Stomach (tissue), 4 donors: ENCODE results near the gene IGBP1.

ENCODE experiments used
- POLR2A ChIP-seq, 4 donors: fragments of 450-650 bp; IDR thresholded peaks; one replicate each; pipeline ENCODE4 v1.6.1; 2016; ENCODE audit warnings: antibody characterized with exemption in 4 of 4, control low read depth in 2 of 4, mild to moderate bottlenecking in 1 of 4, moderate library complexity in 1 of 4
- POLR2AphosphoS5 ChIP-seq, 3 donors: sonication (generic); formaldehyde crosslinking; IDR thresholded peaks; one replicate each; pipeline ENCODE4 v1.6.1; 2016; ENCODE audit warnings: antibody characterized with exemption in 3 of 3
- TF ChIP-seq, protein P1 (sequence below), 7 experiments: fragments of 450-650 bp in 4 of 7; fragments of 200-600 bp in 3 of 7; sonication (generic) in 3 of 7; IDR thresholded peaks; one replicate each; pipeline ENCODE4 v1.5.1; 2016 to 2019; ENCODE audit warnings: antibody characterized with exemption in 7 of 7, control low read depth in 2 of 7, mild to moderate bottlenecking in 1 of 7

GRCh38 chrX:70132877-70133302 is 357 bp upstream of the IGBP1 start:
- TF ChIP-seq POLR2AphosphoS5 (IDR thresholded peaks at IDR 0.05) = no peak
- TF ChIP-seq, protein P1, sequence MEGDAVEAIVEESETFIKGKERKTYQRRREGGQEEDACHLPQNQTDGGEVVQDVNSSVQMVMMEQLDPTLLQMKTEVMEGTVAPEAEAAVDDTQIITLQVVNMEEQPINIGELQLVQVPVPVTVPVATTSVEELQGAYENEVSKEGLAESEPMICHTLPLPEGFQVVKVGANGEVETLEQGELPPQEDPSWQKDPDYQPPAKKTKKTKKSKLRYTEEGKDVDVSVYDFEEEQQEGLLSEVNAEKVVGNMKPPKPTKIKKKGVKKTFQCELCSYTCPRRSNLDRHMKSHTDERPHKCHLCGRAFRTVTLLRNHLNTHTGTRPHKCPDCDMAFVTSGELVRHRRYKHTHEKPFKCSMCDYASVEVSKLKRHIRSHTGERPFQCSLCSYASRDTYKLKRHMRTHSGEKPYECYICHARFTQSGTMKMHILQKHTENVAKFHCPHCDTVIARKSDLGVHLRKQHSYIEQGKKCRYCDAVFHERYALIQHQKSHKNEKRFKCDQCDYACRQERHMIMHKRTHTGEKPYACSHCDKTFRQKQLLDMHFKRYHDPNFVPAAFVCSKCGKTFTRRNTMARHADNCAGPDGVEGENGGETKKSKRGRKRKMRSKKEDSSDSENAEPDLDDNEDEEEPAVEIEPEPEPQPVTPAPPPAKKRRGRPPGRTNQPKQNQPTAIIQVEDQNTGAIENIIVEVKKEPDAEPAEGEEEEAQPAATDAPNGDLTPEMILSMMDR (IDR thresholded peaks at IDR 0.05) = no peak
- no peak for TF ChIP-seq POLR2A (IDR thresholded peaks at IDR 0.05)
